Stimulated activated naive CD8-positive, alpha-beta T cell treated with anti-CD3 and anti-CD28 coated beads, Interleukin-15, Interleukin-2, amounts not matched to agents 100 ng/mL and 50 ng/mL, for 24 hours (primary cell): ENCODE results near the gene PTCHD4.
"Not testable (repeated sequence)": the region's sequence is repeated elsewhere in the genome, so short reads cannot be mapped to it uniquely, and the experiment has no call there.

Experiments used
- H3K27ac Mint-ChIP-seq: one replicate; pipeline ENCODE4 v1.8.0; 2021; ENCODE audit warnings: mild to moderate bottlenecking, mixed read lengths
- H3K27me3 Mint-ChIP-seq: one replicate; pipeline ENCODE4 v1.8.0; 2021; ENCODE audit warnings: mixed read lengths
- H3K36me3 Mint-ChIP-seq: one replicate; pipeline ENCODE4 v1.8.0; 2021; ENCODE audit warnings: low read depth, mixed read lengths
- H3K4me1 Mint-ChIP-seq: one replicate; pipeline ENCODE4 v1.8.0; 2021; ENCODE audit warnings: low read depth, mixed read lengths
- H3K4me3 Mint-ChIP-seq: one replicate; pipeline ENCODE4 v1.8.0; 2021; ENCODE audit warnings: mild to moderate bottlenecking, mixed read lengths
- H3K9me3 Mint-ChIP-seq: one replicate; pipeline ENCODE4 v1.8.0; 2021; ENCODE audit warnings: mixed read lengths

Gene PTCHD4

DNA sequence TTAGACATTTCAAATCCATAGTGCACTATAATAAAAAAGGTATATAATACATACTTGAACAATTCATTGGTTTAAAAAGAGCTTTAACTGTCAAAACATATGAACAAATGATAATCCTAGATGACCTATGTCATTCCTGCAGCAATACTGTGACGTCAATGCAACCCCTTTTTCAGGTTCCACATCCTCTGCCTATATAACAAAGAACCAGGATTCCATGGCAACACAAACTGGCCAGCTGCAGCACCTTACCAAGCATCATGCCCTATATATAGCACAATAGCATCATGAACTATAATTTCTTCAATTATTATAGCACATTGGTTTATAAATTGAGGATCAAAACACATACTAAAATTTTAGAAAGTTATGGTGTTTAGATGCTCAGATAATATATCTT is 578 bp upstream of the PTCHD4 start:
- Mint-ChIP-seq H3K36me3 (no peaks in the 10 kb centered on the region), H3K27ac (no peak overlapping the region), H3K27me3 (no peaks in the 10 kb centered on the region), H3K4me3 (no peak overlapping the region), H3K4me1 (no peaks in the 10 kb centered on the region), H3K9me3 (no peaks in the 10 kb centered on the region)

DNA sequence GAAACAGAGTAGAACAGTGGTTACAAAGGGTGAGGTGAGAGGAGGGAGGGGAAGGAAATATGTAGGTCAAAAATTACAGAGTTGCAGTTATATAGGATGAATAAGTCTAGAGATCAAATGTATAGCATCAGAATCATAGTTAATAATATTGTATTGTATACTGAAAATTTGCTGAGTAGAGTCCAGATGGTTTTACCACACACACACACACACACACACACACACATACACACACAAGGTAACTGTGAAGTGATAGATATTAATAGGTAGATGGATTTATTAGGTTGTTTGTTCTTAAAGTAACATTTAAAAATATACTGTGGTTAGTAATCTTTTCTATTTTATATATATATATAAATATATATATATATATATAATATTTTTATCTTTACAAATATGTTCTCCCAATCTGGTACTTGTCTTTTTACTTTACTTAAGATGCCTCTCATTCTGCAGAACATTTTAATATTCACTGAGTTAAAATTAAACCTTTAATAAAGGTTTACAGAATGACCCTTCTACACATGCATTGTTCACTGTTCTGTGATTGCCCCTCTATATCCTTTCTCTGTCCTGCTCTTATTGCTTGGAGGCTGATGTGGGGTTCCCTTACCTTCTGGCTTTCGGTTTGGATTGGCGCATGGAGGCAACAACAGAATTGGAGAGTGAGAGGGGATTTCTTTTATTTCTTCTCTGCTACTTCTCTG is 408 bp downstream of the PTCHD4 start:
- Mint-ChIP-seq H3K4me3 (no peak overlapping the region), H3K27ac (no peak overlapping the region), H3K4me1 (no peaks in the 10 kb centered on the region), H3K9me3 (no peaks in the 10 kb centered on the region), H3K27me3 (no peaks in the 10 kb centered on the region), H3K36me3 (no peaks in the 10 kb centered on the region)

DNA sequence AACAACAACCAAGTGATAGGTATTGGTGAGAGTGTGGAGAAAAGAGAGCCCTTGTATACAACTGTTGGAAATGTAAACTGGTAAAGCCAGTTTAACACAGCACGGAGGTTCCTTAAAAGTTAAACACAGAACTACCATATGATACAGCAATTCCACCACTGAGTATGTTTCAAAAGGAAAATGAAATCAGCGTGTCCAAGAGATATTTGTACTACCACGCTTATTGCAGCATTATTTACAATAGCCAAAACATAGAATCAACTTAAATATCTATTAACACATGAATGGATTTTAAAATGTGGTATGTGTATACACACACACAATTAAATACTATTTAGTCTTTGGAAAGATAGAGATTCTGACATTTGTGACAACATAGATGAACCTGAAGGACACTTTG is 1.1 kb downstream of the PTCHD4 start:
- H3K4me1 Mint-ChIP-seq: no peaks in the 10 kb centered on the region
- no peaks in the 10 kb centered on the region for H3K36me3 Mint-ChIP-seq
- no peaks in the 10 kb centered on the region for H3K9me3 Mint-ChIP-seq
- H3K27me3 Mint-ChIP-seq: no peaks in the 10 kb centered on the region
- H3K4me3 Mint-ChIP-seq: no peak overlapping the region
- H3K27ac Mint-ChIP-seq: no peak overlapping the region

DNA sequence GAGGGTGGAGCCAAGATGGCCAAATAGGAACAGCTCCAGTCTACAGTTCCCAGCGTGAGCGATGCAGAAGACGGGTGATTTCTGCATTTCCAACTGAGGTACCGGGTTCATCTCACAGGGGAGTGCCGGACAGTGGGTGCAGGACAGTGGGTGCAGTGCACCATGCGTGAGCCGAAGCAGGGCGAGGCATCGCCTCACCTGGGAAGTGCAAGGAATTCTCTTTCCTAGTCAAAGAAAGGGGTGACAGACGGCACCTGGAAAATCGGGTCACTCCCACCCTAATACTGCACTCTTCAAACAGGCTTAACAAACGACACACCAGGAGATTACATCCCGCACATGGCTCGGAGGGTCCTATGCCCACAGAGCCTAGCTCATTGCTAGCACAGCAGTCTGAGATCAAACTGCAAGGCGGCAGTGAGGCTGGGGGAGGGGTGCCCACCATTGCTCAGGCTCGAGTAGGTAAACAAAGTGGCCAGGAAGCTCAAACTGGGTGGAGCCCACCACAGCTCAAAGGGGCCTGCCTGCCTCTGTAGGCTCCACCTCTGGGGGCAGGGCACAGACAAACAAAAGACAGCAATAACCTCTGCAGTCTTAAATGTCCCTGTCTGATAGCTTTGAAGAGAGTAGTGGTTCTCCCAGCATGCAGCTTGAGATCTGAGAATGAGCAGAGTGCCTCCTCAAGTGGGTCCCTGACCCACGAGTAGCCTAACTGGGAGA is 8.4 kb downstream of the PTCHD4 start:
- not testable (repeated sequence) for H3K36me3 Mint-ChIP-seq, H3K27ac Mint-ChIP-seq, H3K4me1 Mint-ChIP-seq, H3K27me3 Mint-ChIP-seq, H3K4me3 Mint-ChIP-seq, H3K9me3 Mint-ChIP-seq

DNA sequence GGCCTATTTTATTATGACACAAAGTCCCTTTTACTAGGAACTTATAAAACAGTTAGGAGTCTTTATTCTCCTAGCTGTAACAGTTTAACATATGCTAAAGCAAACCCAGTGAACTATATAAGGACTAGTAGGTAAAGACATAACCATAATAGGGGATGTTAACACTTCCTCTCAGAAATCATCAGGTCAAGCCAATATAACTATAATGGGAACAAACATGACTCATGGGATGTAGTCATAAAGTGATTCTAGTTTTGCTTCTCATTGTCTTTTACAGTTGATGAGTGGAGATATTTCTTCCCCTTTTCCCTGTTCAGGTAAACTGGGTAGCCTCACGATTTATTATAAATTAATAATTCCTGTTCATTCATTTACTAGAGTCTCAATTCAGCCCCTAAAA is 9.7 kb downstream of the PTCHD4 start:
- H3K9me3 Mint-ChIP-seq: no peaks in the 10 kb centered on the region
- no peak overlapping the region for H3K4me3 Mint-ChIP-seq
- no peaks in the 10 kb centered on the region for H3K36me3 Mint-ChIP-seq
- no peaks in the 10 kb centered on the region for H3K4me1 Mint-ChIP-seq
- no peaks in the 10 kb centered on the region for H3K27me3 Mint-ChIP-seq
- H3K27ac Mint-ChIP-seq: no peak overlapping the region

DNA sequence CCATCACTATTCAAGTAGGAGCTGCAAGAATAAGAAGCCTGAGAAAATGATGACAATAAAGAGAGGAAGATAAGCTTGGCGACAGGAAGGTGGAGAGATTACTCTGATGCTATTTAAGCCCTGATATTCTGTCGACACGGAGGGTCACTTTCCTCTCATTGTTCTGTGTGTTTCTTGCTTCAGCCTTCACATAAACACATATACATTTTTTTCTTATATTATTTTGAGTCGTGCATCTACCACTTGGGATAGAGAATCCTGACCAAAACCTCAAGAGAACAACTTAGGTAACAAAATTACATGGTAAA is 10.5 kb downstream of the PTCHD4 start:
- Mint-ChIP-seq H3K4me3 (no peak overlapping the region), H3K36me3 (no peaks in the 10 kb centered on the region), H3K4me1 (no peaks in the 10 kb centered on the region)

DNA sequence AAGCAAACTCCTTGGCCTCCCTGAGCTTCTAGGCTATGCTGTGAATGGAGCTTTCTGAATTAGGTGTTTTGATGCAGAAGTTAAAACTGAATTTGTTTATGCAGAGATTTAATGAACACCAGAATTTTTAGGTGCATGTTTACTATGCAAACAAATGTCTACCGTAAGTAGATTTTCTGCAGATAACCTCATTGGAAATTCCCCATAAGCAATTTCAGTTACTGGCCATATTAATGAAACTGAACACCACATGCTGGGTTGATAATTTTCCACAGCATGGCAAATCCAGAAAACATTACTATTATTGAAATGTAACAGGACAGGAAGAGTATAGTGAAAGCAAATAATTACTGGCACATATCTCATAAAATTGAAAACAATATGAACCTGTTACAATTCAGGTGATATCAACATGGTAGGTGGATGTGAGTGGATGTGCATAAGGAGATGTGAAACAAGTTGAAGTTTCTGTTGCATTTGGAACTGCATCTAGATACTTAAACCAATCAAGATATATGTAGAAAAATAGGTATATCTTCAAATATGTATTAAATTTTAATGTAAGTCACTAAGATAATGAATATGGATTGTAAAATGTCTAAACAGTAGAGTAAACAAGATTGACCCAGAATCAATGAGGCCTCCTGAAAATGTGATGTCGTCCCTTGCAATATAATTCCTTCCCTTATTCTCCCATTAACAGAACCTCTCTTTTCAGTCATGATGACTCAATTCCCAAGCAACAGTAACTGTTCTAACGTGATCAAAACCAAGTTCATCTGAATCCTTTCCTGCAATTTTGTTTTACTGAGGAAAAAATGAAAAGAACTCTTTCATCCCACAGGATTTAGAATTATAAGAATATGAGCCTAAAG is 11.0 kb downstream of the PTCHD4 start:
- Mint-ChIP-seq H3K9me3 (no peaks in the 10 kb centered on the region), H3K27me3 (no peaks in the 10 kb centered on the region), H3K4me3 (no peak overlapping the region), H3K4me1 (no peaks in the 10 kb centered on the region), H3K27ac (no peak overlapping the region), H3K36me3 (no peaks in the 10 kb centered on the region)

More for the DNA sequence above, 10.5 kb downstream of the PTCHD4 start:
- H3K27ac Mint-ChIP-seq: no peak overlapping the region
- no peaks in the 10 kb centered on the region for H3K9me3 Mint-ChIP-seq
- H3K27me3 Mint-ChIP-seq: no peaks in the 10 kb centered on the region

DNA sequence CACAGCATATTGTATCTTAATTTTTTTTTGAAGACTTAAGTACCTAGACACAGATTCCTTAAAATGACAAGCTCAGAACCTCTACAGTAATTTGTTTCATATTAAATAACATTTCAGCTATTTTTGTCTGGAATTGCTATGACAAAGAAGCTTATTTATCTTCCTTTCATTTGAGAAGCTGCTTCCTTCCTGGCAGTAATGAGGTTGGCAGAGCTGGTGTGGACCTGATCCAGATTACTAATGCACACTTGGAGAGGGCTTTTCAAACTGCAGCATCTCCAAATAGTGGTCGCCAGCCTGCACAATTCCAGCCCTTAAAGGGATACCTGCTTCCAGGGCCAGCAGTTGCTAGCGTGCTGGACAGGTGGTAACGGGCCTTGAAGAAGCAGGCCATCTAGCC is 12.1 kb downstream of the PTCHD4 start:
- H3K4me1 Mint-ChIP-seq: no peaks in the 10 kb centered on the region
- no peaks in the 10 kb centered on the region for H3K9me3 Mint-ChIP-seq
- no peak overlapping the region for H3K27ac Mint-ChIP-seq
- no peak overlapping the region for H3K4me3 Mint-ChIP-seq
- no peaks in the 10 kb centered on the region for H3K27me3 Mint-ChIP-seq
- H3K36me3 Mint-ChIP-seq: no peaks in the 10 kb centered on the region

DNA sequence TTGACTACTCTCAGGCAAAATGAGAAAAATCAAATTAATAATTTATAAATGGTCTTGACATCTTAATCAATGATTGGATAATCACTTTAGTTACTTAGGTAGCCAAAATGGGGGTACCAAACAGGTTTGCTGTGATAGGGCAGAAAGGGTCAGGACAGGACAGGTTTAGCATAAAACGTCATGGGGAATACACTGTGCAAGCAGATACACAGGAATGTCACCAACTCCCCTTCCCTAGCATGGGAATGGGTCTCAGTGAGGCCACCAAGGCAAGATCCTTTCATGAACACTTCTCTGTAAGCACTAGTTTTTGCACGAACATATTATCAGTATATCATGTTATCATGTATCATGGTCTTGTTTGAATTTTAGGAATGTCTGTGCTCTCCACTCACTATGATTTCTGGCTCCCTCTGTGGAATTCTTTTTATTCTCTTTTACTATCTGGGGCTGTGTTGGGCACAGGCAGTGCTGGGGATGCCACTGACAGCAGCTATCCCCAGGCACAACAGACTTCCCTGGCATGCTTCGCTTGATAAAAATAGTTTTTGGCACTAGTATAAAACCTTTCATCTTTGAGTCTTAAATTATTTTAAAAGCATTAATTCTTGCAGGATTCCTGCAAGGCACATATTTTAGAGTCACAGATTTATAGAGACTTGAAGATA is 18.3 kb downstream of the PTCHD4 start:
- H3K9me3 Mint-ChIP-seq: no peaks in the 10 kb centered on the region
- H3K27ac Mint-ChIP-seq: no peak overlapping the region
- no peak overlapping the region for H3K4me3 Mint-ChIP-seq
- H3K36me3 Mint-ChIP-seq: no peaks in the 10 kb centered on the region
- H3K27me3 Mint-ChIP-seq: no peaks in the 10 kb centered on the region
- no peaks in the 10 kb centered on the region for H3K4me1 Mint-ChIP-seq

DNA sequence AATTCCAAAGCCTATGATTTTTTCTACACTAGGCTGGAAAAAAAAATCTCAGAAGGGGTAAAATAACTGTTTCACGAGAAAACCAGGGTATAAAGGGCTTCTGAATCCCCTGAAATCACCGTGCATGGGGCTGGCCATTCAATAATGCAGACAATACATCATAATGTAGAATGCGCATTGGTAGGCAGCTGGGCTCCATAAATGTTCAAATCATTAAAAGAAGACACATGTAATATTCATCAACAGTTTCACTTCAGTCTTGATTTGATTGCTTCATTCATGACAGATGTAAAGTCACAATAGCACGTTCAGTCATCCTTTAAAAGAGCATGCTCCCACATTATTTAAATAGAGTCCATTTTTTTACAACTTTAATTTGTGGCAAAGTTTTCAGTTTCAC is 20.5 kb downstream of the PTCHD4 start:
- H3K9me3 Mint-ChIP-seq: no peaks in the 10 kb centered on the region
- H3K36me3 Mint-ChIP-seq: no peaks in the 10 kb centered on the region
- H3K4me3 Mint-ChIP-seq: no peak overlapping the region
- H3K27me3 Mint-ChIP-seq: no peaks in the 10 kb centered on the region
- H3K4me1 Mint-ChIP-seq: no peaks in the 10 kb centered on the region
- H3K27ac Mint-ChIP-seq: no peak overlapping the region

DNA sequence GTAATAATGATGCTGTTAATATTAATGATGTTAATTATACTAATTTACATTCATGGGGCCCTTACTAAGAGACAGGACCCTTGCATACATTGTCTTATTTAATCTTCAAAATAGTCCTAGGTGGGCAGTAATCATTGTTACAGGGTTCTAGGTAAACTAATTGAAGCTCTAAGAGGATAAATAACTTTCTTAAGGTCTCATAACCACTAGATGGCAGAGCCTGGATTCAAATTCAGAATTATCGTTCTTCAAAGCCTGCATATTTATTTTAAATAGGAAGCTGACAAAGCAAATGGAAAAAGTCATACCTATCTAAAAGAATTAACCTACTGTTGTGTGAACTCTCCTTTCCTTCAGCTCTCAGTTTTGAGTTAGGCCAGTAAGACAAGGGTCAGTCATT is 23.5 kb downstream of the PTCHD4 start:
- Mint-ChIP-seq H3K27me3 (no peaks in the 10 kb centered on the region), H3K36me3 (no peaks in the 10 kb centered on the region), H3K4me3 (no peak overlapping the region), H3K9me3 (no peaks in the 10 kb centered on the region), H3K4me1 (no peaks in the 10 kb centered on the region), H3K27ac (no peak overlapping the region)

DNA sequence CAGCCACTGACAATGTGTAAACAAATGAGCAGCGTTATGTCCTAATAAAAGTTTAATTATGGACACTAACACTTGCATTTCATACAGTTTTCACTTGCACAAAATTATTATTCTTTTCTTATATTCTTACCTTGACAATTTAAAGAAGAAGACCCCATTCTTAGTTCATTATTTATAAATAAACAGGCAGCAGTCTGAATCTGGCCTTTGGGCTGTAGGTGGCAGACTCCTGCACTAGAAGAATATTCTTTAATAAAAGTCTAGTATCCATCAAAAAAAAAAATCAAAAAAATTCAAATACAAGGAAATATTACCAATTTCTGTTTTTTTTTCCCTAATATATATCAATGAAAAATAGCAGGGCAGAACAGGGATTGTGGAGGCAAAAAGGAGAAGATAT is 24.8 kb downstream of the PTCHD4 start:
- Mint-ChIP-seq H3K27me3 (no peaks in the 10 kb centered on the region), H3K9me3 (no peaks in the 10 kb centered on the region), H3K27ac (no peak overlapping the region), H3K4me3 (no peak overlapping the region), H3K36me3 (no peaks in the 10 kb centered on the region), H3K4me1 (no peaks in the 10 kb centered on the region)

DNA sequence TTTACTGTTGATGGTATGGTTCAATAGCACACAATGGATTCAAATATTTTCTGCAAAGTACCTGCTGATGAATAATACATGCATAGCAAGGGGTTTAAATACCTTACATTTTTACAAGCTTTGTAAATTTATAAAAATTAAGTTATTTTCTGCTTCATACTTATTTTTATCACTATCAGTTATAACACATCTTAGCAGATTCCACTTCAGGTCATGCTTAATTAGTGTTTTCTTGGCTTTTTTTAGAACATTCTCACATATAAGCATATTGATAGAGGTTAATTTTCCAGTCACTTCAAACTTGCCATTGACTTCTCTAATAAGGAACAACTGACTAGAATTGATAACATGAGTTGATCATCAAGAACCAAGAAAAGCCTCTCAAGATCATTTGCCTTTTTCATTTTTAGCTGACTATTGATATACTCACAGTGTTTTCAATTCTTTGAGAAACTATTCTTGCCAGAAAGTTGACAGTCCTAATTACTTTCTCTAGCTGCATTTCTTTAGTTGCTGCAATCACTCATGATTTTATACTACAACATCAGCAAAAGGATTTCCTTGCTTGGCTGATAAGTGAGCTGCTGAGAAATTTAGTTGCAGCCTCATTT is 25.8 kb downstream of the PTCHD4 start:
- Mint-ChIP-seq H3K4me3 (no peak overlapping the region), H3K4me1 (no peaks in the 10 kb centered on the region), H3K36me3 (no peaks in the 10 kb centered on the region), H3K27me3 (no peaks in the 10 kb centered on the region), H3K9me3 (no peaks in the 10 kb centered on the region), H3K27ac (no peak overlapping the region)

DNA sequence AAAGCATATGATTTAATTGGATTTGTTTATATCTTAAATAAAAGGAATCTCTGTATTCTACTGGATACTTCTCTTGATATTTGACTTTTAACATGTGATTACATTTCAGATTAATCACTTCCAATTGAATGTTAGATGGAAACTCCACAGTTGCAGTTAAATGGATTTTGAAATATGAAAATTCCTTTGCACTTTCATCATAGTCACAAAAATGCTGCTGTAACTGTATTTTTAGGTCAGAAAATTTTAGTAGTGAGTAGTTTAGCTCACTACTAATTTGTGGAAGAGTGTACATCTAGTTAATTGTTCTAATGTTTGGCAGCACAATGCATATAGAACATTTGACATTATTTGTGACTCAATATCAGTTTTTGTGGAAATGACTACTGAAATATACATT is 26.8 kb downstream of the PTCHD4 start:
- H3K27ac Mint-ChIP-seq: no peak overlapping the region
- H3K4me1 Mint-ChIP-seq: no peaks in the 10 kb centered on the region
- no peak overlapping the region for H3K4me3 Mint-ChIP-seq
- H3K36me3 Mint-ChIP-seq: no peaks in the 10 kb centered on the region
- H3K9me3 Mint-ChIP-seq: no peaks in the 10 kb centered on the region
- no peaks in the 10 kb centered on the region for H3K27me3 Mint-ChIP-seq
